Measurements from ENCODE around the gene ALOX5AP. TPM values are rescaled to one million over a fixed set of nuclear protein-coding genes. Genes with fewer than 3 reads are reported as not detected.
A peak's percentile ranks its signal among the peaks of the same experiment; 100 is the strongest.

The ALOX5AP gene
- total RNA-seq (100 to 1,000 TPM in 1 of 9 donors, 10 to 100 TPM in 7, 1 to 10 TPM in 1; 2.8 to 122 (median 42.4) TPM), polyA plus RNA-seq (10 to 100 TPM in 1 of 3 donors, 1 to 10 TPM in 2; 6.3 to 42.8 (median 7.1) TPM)
- long read RNA-seq, donor 1, partial matches to known transcripts, result 0 of 1 reads
- long read RNA-seq, donor 1, other reads (novel, unspliced or antisense), result 0 of 1 reads
- long read RNA-seq, donor 2, result 0 reads
- long read RNA-seq, donor 3, result 0 reads
- long read RNA-seq, donor 4, transcript ALOX5AP-201 (5 exons, 904 nt), result major isoform, 25 of 29 reads
- long read RNA-seq, donor 4, partial matches to known transcripts, result 3 of 29 reads
- long read RNA-seq, donor 4, other reads (novel, unspliced or antisense), result 1 of 29 reads
- long read RNA-seq, donor 5, transcript ALOX5AP-201 (5 exons, 904 nt), result major isoform, 35 of 38 reads
- long read RNA-seq, donor 5, partial matches to known transcripts, result 1 of 38 reads
- long read RNA-seq, donor 5, other reads (novel, unspliced or antisense), result 2 of 38 reads
- long read RNA-seq, donor 6, transcript ALOX5AP-201 (5 exons, 904 nt), result major isoform, 26 of 29 reads
- long read RNA-seq, donor 6, partial matches to known transcripts, result 3 of 29 reads
- long read RNA-seq, donor 6, other reads (novel, unspliced or antisense), result 0 of 29 reads
- long read RNA-seq, donor 7, partial matches to known transcripts, result 0 of 1 reads
- long read RNA-seq, donor 7, other reads (novel, unspliced or antisense), result 0 of 1 reads
- long read RNA-seq, donor 8, partial matches to known transcripts, result 0 of 3 reads
- long read RNA-seq, donor 8, other reads (novel, unspliced or antisense), result 0 of 3 reads
- long read RNA-seq, donor 9, partial matches to known transcripts, result 0 of 1 reads
- long read RNA-seq, donor 9, other reads (novel, unspliced or antisense), result 0 of 1 reads
- long read RNA-seq, donor 10, partial matches to known transcripts, result 0 of 1 reads
- long read RNA-seq, donor 10, other reads (novel, unspliced or antisense), result 0 of 1 reads

DNA sequence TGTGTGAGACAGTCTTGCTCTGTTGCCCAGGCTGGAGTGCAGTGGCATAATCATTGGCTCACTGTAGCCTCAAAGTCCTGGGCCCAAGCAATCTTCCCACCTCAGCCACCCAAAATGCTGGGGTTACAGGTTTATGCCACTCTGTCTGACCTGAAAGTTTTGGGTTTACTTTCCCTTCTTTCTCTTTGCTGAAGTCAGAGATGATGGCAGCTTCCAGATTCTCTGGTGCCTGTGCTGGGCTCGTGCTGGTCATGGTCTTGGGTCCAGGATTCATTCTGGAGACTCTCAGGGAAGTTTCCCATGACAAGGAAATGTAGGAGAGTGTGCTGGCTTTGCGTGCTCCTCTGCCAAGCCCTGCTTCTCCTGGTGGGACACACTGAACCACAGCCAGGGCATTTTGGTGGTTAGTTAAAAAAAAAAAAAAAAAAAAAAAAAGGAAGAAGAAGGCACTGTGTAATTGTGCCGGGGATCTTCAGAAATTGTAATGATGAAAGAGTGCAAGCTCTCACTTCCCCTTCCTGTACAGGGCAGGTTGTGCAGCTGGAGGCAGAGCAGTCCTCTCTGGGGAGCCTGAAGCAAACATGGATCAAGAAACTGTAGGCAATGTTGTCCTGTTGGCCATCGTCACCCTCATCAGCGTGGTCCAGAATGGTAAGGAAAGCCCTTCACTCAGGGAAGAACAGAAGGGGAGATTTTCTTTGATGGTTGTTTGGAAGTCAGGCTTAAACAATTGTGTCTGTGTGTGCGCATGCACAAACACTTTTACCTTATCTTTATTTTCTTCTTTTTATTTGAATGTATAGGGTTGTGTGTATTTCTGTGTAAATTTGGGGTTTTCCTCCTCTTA, at the start of gene ALOX5AP:
ALOX5AP (plus strand) TSS at position 519 of the 847 bp plus-strand sequence; CDS start at position 582, 63 bp downstream.
- Histone ChIP-seq H3K9me3 (replicated peaks in 1 of 3) (no peaks in the 10 kb centered on the region), H3K4me3 (peak within 1 kb of the TSS in 1 of 4 donors; percentile 37), H3K4me1 (replicated peaks in 1 of 2) (peaks cover 0 to 13% of the 10 kb centered on the region in 2 donors), H3K27me3 (no peaks in the 10 kb centered on the region), H3K36me3 (replicated peaks in 1 of 2) (no peaks in the 10 kb centered on the region), H3K27ac (peak within 1 kb of the TSS in 2 of 5 donors; percentile 29 to 32)
- 69 to 82% (median 76%) methylated on average over 5 to 6 of the region's 6 CpGs for WGBS, 4 donors
- peak in 1 of 7 donors; percentile 4 for DNase-seq
- intact Hi-C loops (cut with DNase I), result no loop called here
- TF ChIP-seq, protein P1, sequence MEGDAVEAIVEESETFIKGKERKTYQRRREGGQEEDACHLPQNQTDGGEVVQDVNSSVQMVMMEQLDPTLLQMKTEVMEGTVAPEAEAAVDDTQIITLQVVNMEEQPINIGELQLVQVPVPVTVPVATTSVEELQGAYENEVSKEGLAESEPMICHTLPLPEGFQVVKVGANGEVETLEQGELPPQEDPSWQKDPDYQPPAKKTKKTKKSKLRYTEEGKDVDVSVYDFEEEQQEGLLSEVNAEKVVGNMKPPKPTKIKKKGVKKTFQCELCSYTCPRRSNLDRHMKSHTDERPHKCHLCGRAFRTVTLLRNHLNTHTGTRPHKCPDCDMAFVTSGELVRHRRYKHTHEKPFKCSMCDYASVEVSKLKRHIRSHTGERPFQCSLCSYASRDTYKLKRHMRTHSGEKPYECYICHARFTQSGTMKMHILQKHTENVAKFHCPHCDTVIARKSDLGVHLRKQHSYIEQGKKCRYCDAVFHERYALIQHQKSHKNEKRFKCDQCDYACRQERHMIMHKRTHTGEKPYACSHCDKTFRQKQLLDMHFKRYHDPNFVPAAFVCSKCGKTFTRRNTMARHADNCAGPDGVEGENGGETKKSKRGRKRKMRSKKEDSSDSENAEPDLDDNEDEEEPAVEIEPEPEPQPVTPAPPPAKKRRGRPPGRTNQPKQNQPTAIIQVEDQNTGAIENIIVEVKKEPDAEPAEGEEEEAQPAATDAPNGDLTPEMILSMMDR (IDR thresholded peaks at IDR 0.05), result no peak
- TF ChIP-seq POLR2A (IDR thresholded peaks at IDR 0.05), result peak; percentile 13 to 31

DNA sequence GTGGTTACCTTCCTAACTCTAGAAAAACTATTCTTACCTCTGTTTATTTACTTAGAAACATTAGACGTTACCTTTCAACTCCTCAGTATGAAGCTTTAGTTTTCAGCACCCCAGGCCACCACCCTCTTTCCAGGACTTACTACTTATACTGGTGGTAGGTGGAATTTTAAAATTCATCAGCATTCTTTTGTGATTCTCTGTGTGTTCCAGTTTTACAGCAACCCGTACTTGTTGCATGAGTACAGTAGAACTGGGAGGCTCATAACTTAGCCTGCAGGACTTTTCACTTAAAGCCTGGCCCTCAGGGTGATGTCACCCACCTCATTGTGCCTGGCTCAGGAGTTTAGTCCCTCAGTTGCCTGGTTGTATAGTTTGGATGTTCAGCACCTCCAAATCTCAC, 49.4 kb upstream of the ALOX5AP start:
- H3K27me3 ChIP-seq, result no peaks in the 10 kb centered on the region
- intact Hi-C loops (cut with DNase I), result loop anchor here (10.0 kb wide), 2 partner anchors 119 to 179 kb away; no protein-coding TSS in a partner anchor
- H3K9me3 ChIP-seq (replicated peaks in 1 of 3), result no peaks in the 10 kb centered on the region
- WGBS, 4 donors, result 82 to 89% (median 85%) methylated on average over 2 of the region's 2 CpGs
- TF ChIP-seq, protein P1 (IDR thresholded peaks at IDR 0.05), result no peak
- TF ChIP-seq POLR2A (IDR thresholded peaks at IDR 0.05), result no peak
- H3K36me3 ChIP-seq (replicated peaks in 1 of 2), result no peaks in the 10 kb centered on the region
- no peak overlapping the region for H3K27ac ChIP-seq
- no peak for DNase-seq
- H3K4me1 ChIP-seq (replicated peaks in 1 of 2), result no peaks in the 10 kb centered on the region
- no peak overlapping the region for H3K4me3 ChIP-seq

DNA sequence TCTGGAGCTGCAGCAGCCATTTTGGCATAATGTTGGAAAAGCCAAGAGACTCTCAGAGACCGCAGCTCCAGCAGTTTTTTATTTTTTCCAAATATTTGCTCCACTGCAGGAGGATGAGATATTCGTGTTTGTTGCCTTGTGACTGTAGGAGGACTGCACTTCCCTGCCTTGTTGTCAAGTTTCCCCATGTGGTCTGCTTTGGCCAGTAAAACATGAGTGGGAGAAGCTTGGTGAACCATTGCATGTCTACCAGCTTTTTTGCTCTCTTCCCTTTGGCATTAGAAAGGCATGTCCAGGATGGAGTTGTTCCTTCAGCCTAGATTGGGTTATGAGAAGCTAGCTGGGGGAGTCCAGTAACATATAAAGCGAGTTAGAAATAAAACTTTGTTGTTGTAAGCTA, 47.7 kb upstream of the ALOX5AP start:
- no peak overlapping the region for H3K27ac ChIP-seq
- intact Hi-C loops (cut with DNase I), result loop anchor here (10.0 kb wide), 2 partner anchors 117 to 177 kb away; no protein-coding TSS in a partner anchor
- TF ChIP-seq, protein P1 (IDR thresholded peaks at IDR 0.05), result no peak
- TF ChIP-seq POLR2A (IDR thresholded peaks at IDR 0.05), result no peak
- no peaks in the 10 kb centered on the region for H3K36me3 ChIP-seq (replicated peaks in 1 of 2)
- no peaks in the 10 kb centered on the region for H3K27me3 ChIP-seq
- no peak for DNase-seq
- WGBS, 4 donors, result 73 to 92% (median 87%) methylated on average over 3 of the region's 3 CpGs
- no peaks in the 10 kb centered on the region for H3K9me3 ChIP-seq (replicated peaks in 1 of 3)
- no peak overlapping the region for H3K4me3 ChIP-seq
- no peaks in the 10 kb centered on the region for H3K4me1 ChIP-seq (replicated peaks in 1 of 2)
